Colonic mucosa (tissue), 4 donors: ENCODE results near the gene A4GALT. TPM values are rescaled to one million over a fixed set of nuclear protein-coding genes. Genes with fewer than 3 reads are reported as not detected.
"Not testable (repeated sequence)": the region's sequence is repeated elsewhere in the genome, so short reads cannot be mapped to it uniquely, and the experiment has no call there.

Source experiments
- DNase-seq: peaks from one replicate; pipeline ENCODE4 v3.0.0-alpha.2; 2020
- H3K27ac ChIP-seq: fragments of 200-600 bp; one replicate; pipeline ENCODE4 v1.8.0; 2021
- H3K27me3 ChIP-seq: fragments of 200-600 bp; one replicate; pipeline ENCODE4 v1.8.0; 2021
- H3K36me3 ChIP-seq: fragments of 200-600 bp; one replicate; pipeline ENCODE4 v1.8.0; 2021
- H3K4me1 ChIP-seq: fragments of 200-600 bp; one replicate; pipeline ENCODE4 v1.8.0; 2021; ENCODE audit warnings: mild to moderate bottlenecking
- H3K4me3 ChIP-seq: fragments of 200-600 bp; one replicate; pipeline ENCODE4 v1.8.0; 2021
- H3K9ac ChIP-seq, 2 donors: one replicate each; pipeline ENCODE4 v1.7.0; 2013; ENCODE audit warnings: control low read depth in 2 of 2, low read depth in 2 of 2, low read length in 2 of 2
- H3K9me3 ChIP-seq: fragments of 200-600 bp; one replicate; pipeline ENCODE4 v1.8.0; 2021
- intact Hi-C: fragments of 100-400 bp; cut with DNase I; formaldehyde crosslinking; loops from one replicate; pipeline ENCODE4 v1.14.1; 2022
- total RNA-seq, 2 donors: library from RNA; stranded (reverse); fragmentation: NEBNext Ultra II Directional in 1 of 2; extraction: Animal tissue kit (Norgen Biotek cat#: 25700) in 1 of 2; gene quantifications; one replicate each; pipeline ENCODE4 v1.2.1, GENCODE V29; 2021
- TF ChIP-seq, protein P1 (sequence below): fragments of 200-600 bp; IDR thresholded peaks from one replicate; pipeline ENCODE4 v1.8.0; 2022; ENCODE audit warnings: antibody characterized with exemption, mild to moderate bottlenecking
- donor health status: healthy.
- donor health status: DM: no; HTN: no; CAD: no.
- donor health status: DM: no; HTN: no; CAD: no.

The A4GALT gene
- total RNA-seq, 2 donors from 2014 or later: 2.7 to 8.7 TPM

DNA sequence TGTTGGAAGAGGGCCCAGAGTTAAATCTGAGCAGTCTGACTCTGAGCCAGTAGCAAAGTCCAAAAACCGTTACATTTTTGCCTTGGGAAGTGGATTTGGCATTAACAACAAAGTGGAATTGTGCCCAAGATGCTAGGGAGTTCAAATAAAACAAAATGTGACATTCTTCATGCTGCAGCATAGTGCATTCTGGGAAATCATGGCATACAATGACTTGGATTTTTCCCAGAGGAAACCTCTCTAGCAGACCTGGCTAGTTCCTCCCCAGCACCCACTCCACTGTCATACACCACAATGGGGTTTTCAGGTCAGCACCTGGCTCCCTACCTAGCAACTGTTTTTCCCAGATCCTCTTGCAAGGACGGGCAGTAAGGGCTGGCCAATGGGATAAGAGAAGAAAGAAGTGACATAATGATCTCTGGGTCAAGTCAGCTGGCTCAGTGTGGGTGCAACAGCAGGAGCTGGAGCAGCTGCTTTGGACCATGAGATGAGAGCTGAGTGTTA lies 46.7 kb downstream of the A4GALT start:
- DNase-seq: no peak
- intact Hi-C loops: no loop called here
- Histone ChIP-seq H3K9me3 (no peaks in the 10 kb centered on the region), H3K4me1 (no peaks in the 10 kb centered on the region), H3K36me3 (no peaks in the 10 kb centered on the region), H3K27ac (no peak overlapping the region), H3K27me3 (no peaks in the 10 kb centered on the region), H3K9ac (no peak overlapping the region), H3K4me3 (no peak overlapping the region)
- TF ChIP-seq, protein P1, sequence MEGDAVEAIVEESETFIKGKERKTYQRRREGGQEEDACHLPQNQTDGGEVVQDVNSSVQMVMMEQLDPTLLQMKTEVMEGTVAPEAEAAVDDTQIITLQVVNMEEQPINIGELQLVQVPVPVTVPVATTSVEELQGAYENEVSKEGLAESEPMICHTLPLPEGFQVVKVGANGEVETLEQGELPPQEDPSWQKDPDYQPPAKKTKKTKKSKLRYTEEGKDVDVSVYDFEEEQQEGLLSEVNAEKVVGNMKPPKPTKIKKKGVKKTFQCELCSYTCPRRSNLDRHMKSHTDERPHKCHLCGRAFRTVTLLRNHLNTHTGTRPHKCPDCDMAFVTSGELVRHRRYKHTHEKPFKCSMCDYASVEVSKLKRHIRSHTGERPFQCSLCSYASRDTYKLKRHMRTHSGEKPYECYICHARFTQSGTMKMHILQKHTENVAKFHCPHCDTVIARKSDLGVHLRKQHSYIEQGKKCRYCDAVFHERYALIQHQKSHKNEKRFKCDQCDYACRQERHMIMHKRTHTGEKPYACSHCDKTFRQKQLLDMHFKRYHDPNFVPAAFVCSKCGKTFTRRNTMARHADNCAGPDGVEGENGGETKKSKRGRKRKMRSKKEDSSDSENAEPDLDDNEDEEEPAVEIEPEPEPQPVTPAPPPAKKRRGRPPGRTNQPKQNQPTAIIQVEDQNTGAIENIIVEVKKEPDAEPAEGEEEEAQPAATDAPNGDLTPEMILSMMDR: no peak

DNA sequence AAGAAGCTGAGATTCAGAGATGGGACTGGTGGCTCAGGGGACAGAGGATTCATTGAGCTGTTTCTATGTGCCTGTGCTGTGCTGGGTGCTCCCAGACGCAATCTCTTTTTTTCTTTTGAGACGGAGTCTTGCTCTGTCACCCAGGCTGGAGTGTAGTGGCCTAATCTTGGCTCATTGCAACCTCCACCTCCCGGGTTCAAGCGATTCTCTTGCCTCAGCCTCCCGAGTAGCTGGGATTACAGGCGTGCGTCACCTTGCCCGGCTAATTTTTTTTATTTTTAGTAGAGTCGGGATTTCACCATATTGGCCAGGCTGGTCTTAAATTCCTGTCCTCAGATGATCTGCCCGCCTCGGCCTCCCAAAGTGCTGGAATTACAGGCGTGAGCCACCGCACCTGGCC lies 47.6 kb downstream of the A4GALT start:
- DNase-seq, H3K4me1 ChIP-seq, H3K9ac ChIP-seq, H3K36me3 ChIP-seq, intact Hi-C loops, H3K27me3 ChIP-seq, H3K9me3 ChIP-seq, H3K27ac ChIP-seq, H3K4me3 ChIP-seq: not testable (repeated sequence)

DNA sequence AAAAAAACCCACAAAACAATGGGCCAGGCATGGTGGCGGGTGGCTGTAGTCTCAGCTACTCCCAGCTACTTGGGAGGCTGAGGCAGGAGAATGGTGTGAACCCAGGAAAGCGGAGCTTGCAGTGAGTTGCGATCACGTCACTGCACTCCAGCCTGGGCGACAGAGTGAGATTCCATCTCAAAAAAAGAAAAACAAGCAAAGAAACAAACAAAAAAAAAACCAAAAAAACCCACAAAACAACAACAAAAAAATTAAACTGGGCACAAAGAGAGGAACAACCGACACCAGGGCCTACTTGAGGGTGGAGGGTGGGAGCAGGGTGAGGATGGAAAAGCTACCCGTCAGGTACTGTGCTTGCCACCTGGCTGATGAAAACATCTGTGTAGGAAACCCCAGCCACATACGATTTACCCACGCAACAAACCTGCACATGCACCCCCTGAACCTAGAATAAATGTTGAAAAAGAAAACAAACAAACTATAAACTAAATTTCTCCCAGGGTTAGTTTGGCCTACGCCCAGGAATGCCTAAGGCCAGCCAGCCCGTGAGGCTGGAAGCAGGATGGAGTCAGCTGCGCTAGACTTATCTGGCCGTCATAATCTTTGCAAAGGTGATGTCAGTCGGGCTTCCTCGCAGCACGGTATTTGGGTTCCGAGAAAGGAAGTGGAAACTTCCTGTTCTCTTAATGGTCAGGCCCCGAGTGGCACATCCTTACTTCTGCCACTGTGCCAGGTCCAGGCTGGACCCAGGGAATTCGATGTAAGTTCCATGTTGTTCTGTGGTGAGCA lies 49.6 kb downstream of the A4GALT start:
- Histone ChIP-seq H3K27me3 (no peaks in the 10 kb centered on the region), H3K4me1 (no peaks in the 10 kb centered on the region), H3K9ac (no peak overlapping the region), H3K4me3 (no peak overlapping the region), H3K36me3 (no peaks in the 10 kb centered on the region), H3K9me3 (no peaks in the 10 kb centered on the region), H3K27ac (no peak overlapping the region)
- DNase-seq: no peak
- TF ChIP-seq, protein P1: no peak
- intact Hi-C loops: no loop called here

DNA sequence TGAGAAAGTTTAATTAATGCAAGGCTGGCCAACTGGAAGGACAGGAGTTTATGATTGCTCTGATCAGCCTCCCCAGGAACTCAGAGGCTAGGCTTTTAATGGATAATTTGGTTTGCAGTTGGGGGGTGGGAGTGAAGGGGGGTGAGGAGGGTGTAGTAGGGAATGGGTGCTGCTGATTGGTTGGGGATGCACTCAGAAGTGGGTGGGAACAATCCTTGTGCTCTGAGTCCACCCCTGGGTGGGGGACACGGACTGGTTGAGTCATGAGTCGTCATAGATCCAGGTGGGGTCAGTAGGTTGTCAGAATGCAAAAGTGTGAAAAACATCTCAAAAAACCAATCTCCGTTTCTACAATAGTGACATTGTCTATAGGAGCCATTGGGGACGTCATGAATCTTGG lies 50.6 kb downstream of the A4GALT start:
- H3K9me3 ChIP-seq: no peaks in the 10 kb centered on the region
- no peaks in the 10 kb centered on the region for H3K36me3 ChIP-seq
- no peaks in the 10 kb centered on the region for H3K4me1 ChIP-seq
- intact Hi-C loops: no loop called here
- DNase-seq: no peak
- H3K27ac ChIP-seq: no peak overlapping the region
- H3K9ac ChIP-seq: no peak overlapping the region
- H3K27me3 ChIP-seq: no peaks in the 10 kb centered on the region
- TF ChIP-seq, protein P1: no peak
- H3K4me3 ChIP-seq: no peak overlapping the region

DNA sequence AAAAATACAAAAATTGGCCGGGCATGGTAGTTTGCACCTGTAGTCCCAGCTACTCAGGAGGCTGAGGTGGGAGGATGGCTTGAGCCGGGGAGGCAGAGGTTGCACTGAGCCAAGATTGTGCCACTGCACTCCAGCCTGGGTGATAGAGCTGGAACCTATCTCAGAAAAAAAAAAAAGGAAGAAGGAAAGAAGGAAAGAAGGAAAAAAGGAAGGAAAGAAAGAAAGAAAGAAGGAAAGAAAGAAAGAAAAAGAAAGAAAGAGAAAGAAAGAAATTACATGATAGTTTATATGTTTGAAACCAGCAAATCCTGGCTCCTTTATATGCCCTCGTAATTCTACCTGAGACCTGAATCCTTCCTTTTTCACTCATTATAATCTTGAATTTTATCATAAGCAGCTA lies 54.3 kb downstream of the A4GALT start:
- intact Hi-C loops: loop anchor here (10.0 kb wide), 1 partner anchor 108 kb away; no protein-coding TSS in a partner anchor
- H3K9ac ChIP-seq, H3K4me3 ChIP-seq, H3K9me3 ChIP-seq, H3K36me3 ChIP-seq, DNase-seq, H3K4me1 ChIP-seq, H3K27ac ChIP-seq, H3K27me3 ChIP-seq: not testable (repeated sequence)

DNA sequence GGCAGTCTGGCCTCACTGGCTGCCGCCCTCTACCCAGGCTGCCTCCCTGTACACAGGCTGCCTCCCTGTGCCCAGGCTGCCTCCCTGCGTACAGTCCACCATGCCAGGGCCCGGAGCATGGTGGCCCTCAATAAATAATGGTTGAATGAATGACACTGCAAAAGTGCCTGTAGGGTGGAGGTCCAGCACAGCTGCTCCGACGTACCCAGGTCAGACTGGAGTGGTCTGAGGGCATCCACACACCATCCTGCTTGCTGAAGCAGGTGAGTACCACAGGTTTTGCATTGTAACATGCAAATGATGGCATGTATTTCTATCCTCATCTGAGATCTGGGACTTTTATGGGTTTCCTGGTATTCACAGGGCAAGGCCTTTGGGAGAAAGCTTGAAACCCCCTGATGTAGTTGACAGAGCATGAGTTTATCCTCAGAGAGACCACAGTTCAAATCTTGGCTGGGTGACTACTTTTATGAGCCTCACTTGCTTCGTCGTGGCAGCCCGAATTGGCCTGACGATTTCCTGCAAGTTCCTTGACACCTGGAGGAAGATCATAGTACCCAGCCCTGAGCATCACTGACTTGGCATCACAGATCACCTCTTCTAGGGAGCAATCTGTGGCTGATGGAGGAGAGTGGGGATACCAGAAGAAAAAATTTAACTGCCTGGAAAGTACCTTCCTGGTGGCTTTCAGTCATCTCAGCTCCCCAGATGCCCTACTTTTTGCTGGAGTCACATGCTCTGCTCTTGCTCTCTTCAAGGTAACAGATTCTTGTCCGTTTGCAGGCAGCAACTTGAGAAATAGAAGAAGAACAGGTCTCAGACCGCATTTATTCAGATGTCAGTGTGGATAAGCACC lies 55.5 kb downstream of the A4GALT start:
- H3K27ac ChIP-seq: no peak overlapping the region
- H3K9me3 ChIP-seq: no peaks in the 10 kb centered on the region
- intact Hi-C loops: loop anchor here (5.0 to 10.0 kb wide), 2 partner anchors 110 to 157 kb away; no protein-coding TSS in a partner anchor
- H3K9ac ChIP-seq: no peak overlapping the region
- no peaks in the 10 kb centered on the region for H3K36me3 ChIP-seq
- no peaks in the 10 kb centered on the region for H3K27me3 ChIP-seq
- TF ChIP-seq, protein P1: no peak
- no peak for DNase-seq
- no peak overlapping the region for H3K4me3 ChIP-seq
- no peaks in the 10 kb centered on the region for H3K4me1 ChIP-seq
